DOHH2 (cell line): ENCODE results near the gene PCDH9.

Experiments used
- H3F3A ChIP-seq: fragments of 200-600 bp; sonication (generic), shearing (Covaris generic); 2 replicates; pipeline ENCODE4 v1.6.0; 2016; ENCODE audit warnings: antibody characterized with exemption, mild to moderate bottlenecking; ENCODE audit not compliant: control insufficient read depth, insufficient read depth
- H3K27ac ChIP-seq: fragments of 200-600 bp; sonication (generic); 2 replicates; pipeline ENCODE4 v1.5.1; 2014; ENCODE audit warnings: low read depth, mild to moderate bottlenecking, low read length, moderate library complexity
- H3K27me3 ChIP-seq: fragments of 200-600 bp; sonication (generic); 2 replicates; pipeline ENCODE4 v1.6.1; 2014; ENCODE audit warnings: mild to moderate bottlenecking, low read length, mixed read lengths; ENCODE audit not compliant: control insufficient read depth
- H3K36me3 ChIP-seq: fragments of 200-600 bp; sonication (generic); 2 replicates; pipeline ENCODE4 v1.6.1; 2014; ENCODE audit warnings: mild to moderate bottlenecking, low read length, moderate library complexity, mixed read lengths; ENCODE audit not compliant: control insufficient read depth
- H3K4me1 ChIP-seq: fragments of 200-600 bp; sonication (generic); 2 replicates; pipeline ENCODE4 v1.6.1; 2014; ENCODE audit warnings: mild to moderate bottlenecking, low read length, mixed read lengths; ENCODE audit not compliant: control insufficient read depth
- H3K4me2 ChIP-seq: fragments of 200-600 bp; sonication (generic); 2 replicates; pipeline ENCODE4 v1.6.0; 2014; ENCODE audit warnings: mild to moderate bottlenecking, low read length, moderate library complexity
- H3K4me3 ChIP-seq: fragments of 200-600 bp; sonication (generic); 2 replicates; pipeline ENCODE4 v1.5.1; 2014; ENCODE audit warnings: mild to moderate bottlenecking, low read length, mixed read lengths
- H3K79me2 ChIP-seq: fragments of 200-600 bp; sonication (generic); 2 replicates; pipeline ENCODE4 v1.6.1; 2014; ENCODE audit warnings: mild to moderate bottlenecking, low read length, mixed read lengths; ENCODE audit not compliant: control insufficient read depth
- H3K9me2 ChIP-seq: fragments of 200-600 bp; sonication (generic); replicated peaks from 2 replicates; pipeline ENCODE4 v1.6.1; 2014; ENCODE audit warnings: mild to moderate bottlenecking, low read length, mixed read lengths; ENCODE audit not compliant: control insufficient read depth
- H3K9me3 ChIP-seq: fragments of 200-600 bp; sonication (generic); 2 replicates; pipeline ENCODE4 v1.6.1; 2014; ENCODE audit warnings: antibody characterized with exemption, low read length, mixed read lengths; ENCODE audit not compliant: control insufficient read depth, insufficient read depth
- H4K20me1 ChIP-seq: fragments of 200-600 bp; sonication (generic); 2 replicates; pipeline ENCODE4 v1.6.0; 2014; ENCODE audit warnings: low read depth, mild to moderate bottlenecking, antibody characterized with exemption, low read length, moderate library complexity; ENCODE audit not compliant: control insufficient read depth, insufficient read depth
- EZH2phosphoT487 ChIP-seq: fragments of 200-600 bp; sonication (generic); IDR thresholded peaks from 2 replicates; pipeline ENCODE4 v1.6.1; 2017; ENCODE audit warnings: borderline replicate concordance, mild to moderate bottlenecking, antibody characterized with exemption, low read length, moderate library complexity, mixed read lengths
- TF ChIP-seq, protein P1 (sequence below): fragments of 200-600 bp; sonication (generic); IDR thresholded peaks from one replicate; pipeline ENCODE4 v1.5.1; 2014; ENCODE audit warnings: antibody characterized with exemption, mild to moderate bottlenecking, low read depth, low read length; ENCODE audit not compliant: poor library complexity, severe bottlenecking

Gene PCDH9

GRCh38 chr13:67008075-67008668 lies 222.0 kb downstream of the PCDH9 start:
- Histone ChIP-seq H3K27me3 (no peaks in the 10 kb centered on the region), H3K4me3 (no peak overlapping the region), H3K79me2 (no peaks in the 10 kb centered on the region), H3K9me3 (no peaks in the 10 kb centered on the region), H3K27ac (no peak overlapping the region), H3K4me2 (no peak overlapping the region), H3K9me2 (no peaks in the 10 kb centered on the region), H3F3A (no peaks in the 10 kb centered on the region), H3K4me1 (no peaks in the 10 kb centered on the region), H3K36me3 (no peaks in the 10 kb centered on the region), H4K20me1 (no peaks in the 10 kb centered on the region)
- TF ChIP-seq, protein P1, sequence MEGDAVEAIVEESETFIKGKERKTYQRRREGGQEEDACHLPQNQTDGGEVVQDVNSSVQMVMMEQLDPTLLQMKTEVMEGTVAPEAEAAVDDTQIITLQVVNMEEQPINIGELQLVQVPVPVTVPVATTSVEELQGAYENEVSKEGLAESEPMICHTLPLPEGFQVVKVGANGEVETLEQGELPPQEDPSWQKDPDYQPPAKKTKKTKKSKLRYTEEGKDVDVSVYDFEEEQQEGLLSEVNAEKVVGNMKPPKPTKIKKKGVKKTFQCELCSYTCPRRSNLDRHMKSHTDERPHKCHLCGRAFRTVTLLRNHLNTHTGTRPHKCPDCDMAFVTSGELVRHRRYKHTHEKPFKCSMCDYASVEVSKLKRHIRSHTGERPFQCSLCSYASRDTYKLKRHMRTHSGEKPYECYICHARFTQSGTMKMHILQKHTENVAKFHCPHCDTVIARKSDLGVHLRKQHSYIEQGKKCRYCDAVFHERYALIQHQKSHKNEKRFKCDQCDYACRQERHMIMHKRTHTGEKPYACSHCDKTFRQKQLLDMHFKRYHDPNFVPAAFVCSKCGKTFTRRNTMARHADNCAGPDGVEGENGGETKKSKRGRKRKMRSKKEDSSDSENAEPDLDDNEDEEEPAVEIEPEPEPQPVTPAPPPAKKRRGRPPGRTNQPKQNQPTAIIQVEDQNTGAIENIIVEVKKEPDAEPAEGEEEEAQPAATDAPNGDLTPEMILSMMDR: no peak
- no peak for TF ChIP-seq EZH2phosphoT487

GRCh38 chr13:67004511-67004910 lies 225.6 kb downstream of the PCDH9 start:
- Histone ChIP-seq H3F3A (no peaks in the 10 kb centered on the region), H3K79me2 (no peaks in the 10 kb centered on the region), H3K27ac (no peak overlapping the region), H3K4me2 (no peak overlapping the region), H3K27me3 (no peaks in the 10 kb centered on the region), H3K4me1 (no peaks in the 10 kb centered on the region), H3K9me3 (no peaks in the 10 kb centered on the region), H4K20me1 (no peaks in the 10 kb centered on the region), H3K9me2 (no peaks in the 10 kb centered on the region), H3K4me3 (no peak overlapping the region), H3K36me3 (no peaks in the 10 kb centered on the region)
- TF ChIP-seq EZH2phosphoT487: no peak
- TF ChIP-seq, protein P1: no peak

DNA sequence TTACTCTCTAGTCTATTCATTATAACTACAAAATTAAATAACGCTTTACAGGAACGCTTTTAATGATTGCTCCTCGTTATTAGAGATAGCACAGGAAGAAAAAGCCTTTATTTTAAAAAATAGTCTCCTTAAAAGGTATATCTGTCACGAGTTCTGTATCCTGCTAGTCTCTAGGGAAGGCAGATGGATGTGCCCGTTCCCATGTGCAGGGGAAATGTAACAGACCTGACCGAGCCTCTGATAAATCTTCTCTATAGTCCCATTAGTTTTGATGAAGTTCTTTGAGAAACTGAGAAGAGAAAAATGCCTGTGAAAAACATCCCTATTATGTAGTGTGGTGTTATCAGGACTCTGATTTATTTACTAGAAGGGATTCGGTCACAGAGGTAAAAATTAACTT lies 226.4 kb downstream of the PCDH9 start:
- Histone ChIP-seq H3K4me1 (no peaks in the 10 kb centered on the region), H3K27me3 (no peaks in the 10 kb centered on the region), H3K79me2 (no peaks in the 10 kb centered on the region), H3K9me3 (no peaks in the 10 kb centered on the region), H3K4me3 (no peak overlapping the region), H3F3A (no peaks in the 10 kb centered on the region), H3K9me2 (no peaks in the 10 kb centered on the region), H3K27ac (no peak overlapping the region), H3K4me2 (no peak overlapping the region), H3K36me3 (no peaks in the 10 kb centered on the region), H4K20me1 (no peaks in the 10 kb centered on the region)
- TF ChIP-seq EZH2phosphoT487: no peak
- TF ChIP-seq, protein P1: no peak

GRCh38 chr13:67001363-67001762 lies 228.8 kb downstream of the PCDH9 start:
- H3K36me3 ChIP-seq: peaks cover 15% of the 10 kb centered on the region
- H4K20me1 ChIP-seq: no peaks in the 10 kb centered on the region
- no peaks in the 10 kb centered on the region for H3K9me2 ChIP-seq
- no peak for TF ChIP-seq EZH2phosphoT487
- H3K4me3 ChIP-seq: no peak overlapping the region
- H3K79me2 ChIP-seq: no peaks in the 10 kb centered on the region
- H3K27ac ChIP-seq: no peak overlapping the region
- no peaks in the 10 kb centered on the region for H3K27me3 ChIP-seq
- no peak overlapping the region for H3K4me2 ChIP-seq
- peaks cover 4% of the 10 kb centered on the region for H3F3A ChIP-seq
- H3K9me3 ChIP-seq: peaks cover 9% of the 10 kb centered on the region; the same call in 1 of the 2 replicates
- H3K4me1 ChIP-seq: peaks cover 15% of the 10 kb centered on the region
